Measurements from ENCODE around the gene SENP5. TPM values are rescaled to one million over a fixed set of nuclear protein-coding genes. Genes with fewer than 3 reads are reported as not detected.
A peak's percentile ranks its signal among the peaks of the same experiment; 100 is the strongest.

Gene SENP5
- total and polyA plus RNA-seq, 2 of the 8 experiments (the other 6 are each of a cell fraction or from before 2014, with no cell fraction given): 6.7 to 27.3 TPM

DNA sequence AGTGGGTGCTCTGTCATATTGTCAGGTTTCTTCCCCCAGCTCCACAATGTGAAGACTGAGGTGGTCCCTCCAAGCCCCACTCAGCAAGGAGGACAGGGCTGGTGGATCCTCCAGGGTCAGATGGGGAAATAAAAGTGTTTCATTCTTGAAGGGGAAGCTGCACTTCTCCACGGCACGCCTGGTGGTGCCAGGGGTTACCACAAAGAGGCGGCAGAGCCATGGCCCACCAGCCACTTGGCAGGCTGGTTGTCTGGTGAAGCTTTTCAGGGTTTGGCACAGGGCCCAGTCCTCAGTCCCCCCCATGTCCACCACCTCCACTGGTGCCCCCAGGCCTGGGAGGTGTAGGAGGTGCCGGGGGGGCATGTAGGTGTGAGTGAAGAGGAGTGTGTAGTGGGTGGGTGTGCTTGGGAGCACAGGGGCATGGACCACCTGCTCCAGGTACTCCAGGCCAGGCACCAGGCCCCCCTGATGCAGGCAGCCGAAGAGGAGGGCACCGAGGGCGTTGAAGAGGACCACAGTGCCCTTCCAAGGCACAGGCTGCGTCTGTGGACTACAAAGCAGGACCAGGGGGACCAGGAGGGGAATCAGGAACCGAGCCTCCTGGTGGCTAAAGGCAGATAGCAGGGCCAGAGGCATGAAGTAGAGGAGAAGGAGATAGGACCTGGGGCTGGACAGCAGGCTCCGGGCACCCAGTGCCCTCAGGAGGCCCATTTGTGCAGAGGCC lies 79.6 kb downstream of the SENP5 start:
- H3K4me2 ChIP-seq (ENCODE audit: insufficient read depth in 1 of 2, low read depth in 2 of 2, low read length in 2 of 2): no peak overlapping the region
- peak overlapping the region; percentile 18; the same call in 1 of the 2 replicates for H4K8ac ChIP-seq (ENCODE audit: extremely low read depth, insufficient read depth, low read length)
- no peaks in the 10 kb centered on the region for H3K27me3 ChIP-seq (replicated peaks in 1 of 4; ENCODE audit: control insufficient read depth in 3 of 4, extremely low read depth in 1 of 4, insufficient read depth in 3 of 4, low read length in 3 of 4)
- FAIRE-seq: no peak
- H2BK120ac ChIP-seq (replicated peaks; ENCODE audit: low read depth, low read length): no peak overlapping the region
- no peak overlapping the region for H3K4ac ChIP-seq (replicated peaks; ENCODE audit: insufficient read length, low read depth, low read length)
- peak in 1 of 2 experiments; percentile 13; a peak in 1 of 4 replicates for TF ChIP-seq RAD21 (IDR thresholded peaks at IDR 0.05 in 1 of 2, conservative IDR thresholded peaks at IDR 0.05 in 1 of 2; ENCODE audit: low read depth in 2 of 2, low read length in 2 of 2)
- no peak for TF ChIP-seq CHD1 (IDR thresholded peaks at IDR 0.05; ENCODE audit: low read depth, low read length)
- TF ChIP-seq CTCF (IDR thresholded peaks at IDR 0.05; ENCODE audit: control extremely low read depth in 1 of 3, insufficient read depth in 1 of 3, low read depth in 1 of 3, low read length in 3 of 3): peak; percentile 33 to 44 (median 37); a peak in 3 of 4 replicates
- H2BK12ac ChIP-seq (ENCODE audit: low read depth, low read length): no peak overlapping the region
- no peaks in the 10 kb centered on the region for H3K9me3 ChIP-seq (ENCODE audit: insufficient read depth in 2 of 2, low read depth in 1 of 2, low read length in 1 of 2)
- peaks cover 3 to 4% (median 4%) of the 10 kb centered on the region in 4 experiments for H3K4me1 ChIP-seq (replicated peaks in 1 of 4; ENCODE audit: control insufficient read depth in 3 of 4, insufficient read depth in 4 of 4, low read length in 3 of 4)
- H3K27ac ChIP-seq (ENCODE audit: low read depth, low read length): no peak overlapping the region
- no peak overlapping the region for H3K18ac ChIP-seq (ENCODE audit: extremely low read depth, low read length)
- peaks cover 6% of the 10 kb centered on the region; the same call in 1 of the 2 replicates for H3K79me1 ChIP-seq (ENCODE audit: low read depth, low read length)
- no peak overlapping the region for H3K9ac ChIP-seq (replicated peaks in 1 of 4; ENCODE audit: extremely low read depth in 1 of 4, low read depth in 3 of 4, low read length in 3 of 4)
- H3K36me3 ChIP-seq (ENCODE audit: control insufficient read depth in 2 of 4, insufficient read depth in 4 of 4, low read length in 3 of 4): no peaks in the 10 kb centered on the region
- H4K20me1 ChIP-seq (replicated peaks in 1 of 2; ENCODE audit: control insufficient read depth in 1 of 2, insufficient read depth in 2 of 2, low read length in 2 of 2): peaks cover 0 to 7% of the 10 kb centered on the region in 2 experiments
- H3K23me2 ChIP-seq (ENCODE audit: low read depth, low read length): peaks cover 4% of the 10 kb centered on the region
- H2BK20ac ChIP-seq (ENCODE audit: low read length): no peak overlapping the region
- POLR2A ChIA-PET (ENCODE audit: partially characterized antibody): interaction anchor here (1.3 kb wide), 1 partner anchor 11 kb away, joined by 3 read pairs; no protein-coding TSS in a partner anchor
- H2BK5ac ChIP-seq (ENCODE audit: low read depth, low read length): no peak overlapping the region
- peak in 1 of 2 experiments; percentile 52 for DNase-seq (ENCODE audit: low read depth in 1 of 2, low spot score in 2 of 2)
- H2BK15ac ChIP-seq (ENCODE audit: low read length): no peak overlapping the region
- H2AK5ac ChIP-seq (ENCODE audit: low read depth, low read length): no peak overlapping the region
- no peak overlapping the region for H4K5ac ChIP-seq (ENCODE audit: insufficient read length, low read depth, low read length)
- CTCF ChIA-PET (ENCODE audit: partially characterized antibody): interaction anchor here (0.6 to 1.8 kb wide), 4 partner anchors 10 to 392 kb away, joined by 3 to 4 read pairs (median 4); no protein-coding TSS in a partner anchor
- H2AFZ ChIP-seq (ENCODE audit: low read length): no peak overlapping the region
- peaks cover 9 to 13% of the 10 kb centered on the region in 2 experiments for H3K79me2 ChIP-seq (ENCODE audit: control insufficient read depth in 1 of 2, insufficient read depth in 2 of 2, low read length in 2 of 2)
- H3K23ac ChIP-seq (ENCODE audit: insufficient read length): no peak overlapping the region
- H3K14ac ChIP-seq (ENCODE audit: insufficient read length): no peak overlapping the region
- 88% methylated on average over 10 of the region's 10 CpGs; no CpG with 5 or more reads in 1 of the 2 experiments for WGBS, 2 experiments (ENCODE audit: extremely low coverage in 1 of 2, insufficient coverage in 1 of 2, insufficient read length in 1 of 2, insufficient replicate concordance in 2 of 2, low coverage in 1 of 2, low lambda C conversion rate in 2 of 2, missing lambda C conversion rate in 1 of 2)
- H3K56ac ChIP-seq (replicated peaks; ENCODE audit: insufficient read length, low read depth, low read length): no peak overlapping the region
- no peak overlapping the region for H4K91ac ChIP-seq (replicated peaks; ENCODE audit: insufficient read length, low read length)
- H3K4me3 ChIP-seq (ENCODE audit: extremely low read depth in 1 of 4, insufficient read depth in 2 of 4, low read depth in 3 of 4, low read length in 4 of 4): no peak overlapping the region
